K562 (cell line): ENCODE measurements around the gene PPP1R3G. TPM values are rescaled to one million over a fixed set of nuclear protein-coding genes. Genes with fewer than 3 reads are reported as not detected.
A peak's percentile ranks its signal among the peaks of the same experiment; 100 is the strongest.

Experiments used
- ATAC-seq: fragments of 200-7000 bp; cut with Tn5 transposase; 3 replicates; pipeline ENCODE4 v1.9.1; 2020; ENCODE audit warnings: moderate library complexity
- BruUV-seq: library from RNA; stranded (reverse); fragments of 400-500 nt; replicated peaks from 2 replicates; lab custom pipeline; 2021; lab: Mats Ljungman, UMichigan
- CTCF ChIA-PET: fragments of 300-600 bp; formaldehyde crosslinking; extraction: SDS; loops from one replicate; lab custom pipeline; 2021; ENCODE audit warnings: low intra/inter-chr PET ratio; lab: Yijun Ruan, JAX
- POLR2A ChIA-PET: fragments of 300-600, 350-650 bp; sonication (Branson Sonifier 250); formaldehyde crosslinking; extraction: SDS; loops from one replicate; lab custom pipeline; 2021; ENCODE audit warnings: antibody characterized with exemption, inconsistent platforms; lab: Yijun Ruan, JAX
- DNase-seq, 4 experiments: peaks; one replicate each; pipeline versions ENCODE4 v3.0.0 to v3.0.0-alpha.2; 2011 to 2018; ENCODE audit warnings: low spot score in 3 of 4, mixed read lengths in 3 of 4; ENCODE audit errors: extremely low read depth in 1 of 4
- FAIRE-seq: peaks from 2 replicates; lab custom pipeline; 2011; peaks lifted over from hg19 to GRCh38; lab: Jason Lieb, UNC
- H2AFZ ChIP-seq: 2 replicates; pipeline ENCODE4 v1.6.0; 2011; ENCODE audit warnings: low read depth, low read length, control low read depth, inconsistent platforms
- H3K27ac ChIP-seq: fragments of 200-600 bp; 3 replicates; pipeline ENCODE4 v1.8.0; 2011; ENCODE audit warnings: low read depth, mild to moderate bottlenecking, control low read depth, inconsistent platforms, low read length, moderate library complexity, mixed read lengths; ENCODE audit errors: extremely low read depth
- H3K27me3 ChIP-seq, 2 experiments: fragments of 300-600 bp in 1 of 2; 2 replicates in 1 of 2; 3 replicates in 1 of 2; pipeline versions ENCODE4 v1.6.0 to v1.8.0; 2011; ENCODE audit warnings: inconsistent platforms in 2 of 2, low read length in 2 of 2, mild to moderate bottlenecking in 1 of 2, mixed read lengths in 1 of 2, moderate library complexity in 1 of 2; ENCODE audit not compliant: control insufficient read depth in 2 of 2, insufficient read depth in 2 of 2
- H3K36me3 ChIP-seq: fragments of 300-600 bp; 3 replicates; pipeline ENCODE4 v1.8.0; 2011; ENCODE audit warnings: mild to moderate bottlenecking, low read length, inconsistent platforms; ENCODE audit not compliant: control insufficient read depth, insufficient read depth
- H3K4me1 ChIP-seq, 2 experiments: fragments of 200-600 bp in 1 of 2; replicated peaks in 1 of 2; 2 replicates in 1 of 2; 3 replicates in 1 of 2; pipeline versions ENCODE4 v1.5.1 to v1.8.0; 2011; ENCODE audit warnings: inconsistent platforms in 2 of 2, low read length in 2 of 2, mild to moderate bottlenecking in 1 of 2, mixed read lengths in 1 of 2, moderate library complexity in 1 of 2; ENCODE audit not compliant: control insufficient read depth in 2 of 2, insufficient read depth in 2 of 2
- H3K4me2 ChIP-seq: 2 replicates; pipeline ENCODE4 v1.6.1; 2011; ENCODE audit warnings: low read length, control low read depth, inconsistent platforms, mixed read lengths; ENCODE audit not compliant: insufficient read depth
- H3K4me3 ChIP-seq: fragments of 200-600 bp; sonication (generic), shearing (Covaris generic); 2 replicates; pipeline ENCODE4 v1.5.1; 2016; ENCODE audit warnings: control low read depth, inconsistent platforms
- H3K79me2 ChIP-seq: fragments of 200-600 bp; 3 replicates; pipeline ENCODE4 v1.8.0; 2011; ENCODE audit warnings: low read length, inconsistent platforms; ENCODE audit not compliant: control insufficient read depth, insufficient read depth
- H3K9ac ChIP-seq, 2 experiments: 2 replicates each; pipeline versions ENCODE4 v1.6.0 to v1.6.1; 2011; ENCODE audit warnings: low read depth in 2 of 2, low read length in 2 of 2, control low read depth in 1 of 2, inconsistent platforms in 1 of 2, mild to moderate bottlenecking in 1 of 2, mixed read lengths in 1 of 2; ENCODE audit not compliant: insufficient read depth in 1 of 2
- H3K9me1 ChIP-seq: one replicate; pipeline ENCODE4 v1.6.0; 2011; ENCODE audit warnings: inconsistent platforms, mild to moderate bottlenecking, low read length, moderate library complexity; ENCODE audit not compliant: control insufficient read depth, insufficient read depth
- H3K9me3 ChIP-seq: replicated peaks from 2 replicates; pipeline ENCODE4 v1.5.1; 2011; ENCODE audit warnings: low read depth, low read length, inconsistent platforms; ENCODE audit not compliant: control insufficient read depth, insufficient read depth
- H4K20me1 ChIP-seq: replicated peaks from 2 replicates; pipeline ENCODE4 v1.6.1; 2011; ENCODE audit warnings: low read length, inconsistent platforms, mixed read lengths; ENCODE audit not compliant: control insufficient read depth, insufficient read depth
- IRF1 ChIP-seq: sonication (generic); formaldehyde crosslinking; IDR thresholded peaks from 2 replicates; pipeline ENCODE4 v1.8.0; 2022; ENCODE audit warnings: missing genetic modification reagents, mild to moderate bottlenecking, borderline replicate concordance
- PATZ1 ChIP-seq: fragments of 250-450 bp; sonication (Bioruptor Pico); IDR thresholded peaks from 2 replicates; pipeline ENCODE4 v1.5.0; 2020; ENCODE audit warnings: mild to moderate bottlenecking, borderline replicate concordance
- SAFB2 ChIP-seq: fragments of 200-400 bp; formaldehyde crosslinking; IDR thresholded peaks from 2 replicates; pipeline ENCODE4 v1.6.1; 2018; ENCODE audit warnings: borderline replicate concordance, low read length, low read depth, moderate library complexity; ENCODE audit not compliant: severe bottlenecking
- TRIM28 ChIP-seq: fragments of 450-650 bp; IDR thresholded peaks from 2 replicates; pipeline ENCODE4 v1.6.1; 2017
- ZFP1 ChIP-seq: fragments of 450-650 bp; formaldehyde crosslinking; IDR thresholded peaks from 2 replicates; pipeline ENCODE4 v1.4.0; 2020; ENCODE audit warnings: mild to moderate bottlenecking, mixed read lengths
- ZNF280A ChIP-seq: fragments of 450-650 bp; IDR thresholded peaks from 2 replicates; pipeline ENCODE4 v1.6.1; 2018; ENCODE audit warnings: mild to moderate bottlenecking, low read depth; ENCODE audit not compliant: partially characterized antibody
- ZNF431 ChIP-seq: sonication (generic); formaldehyde crosslinking; IDR thresholded peaks from 2 replicates; pipeline ENCODE4 v1.8.0; 2022; ENCODE audit warnings: mild to moderate bottlenecking, missing genetic modification reagents
- WGBS: fragments of 100-300 bp; shearing (Covaris generic); methylation state at CpG from one replicate; pipeline ENCODE4 v1.1.6; 2016; ENCODE audit warnings: low coverage, mixed read lengths; ENCODE audit not compliant: insufficient coverage; ENCODE audit errors: missing lambda C conversion rate; 5-methylcytosine and 5-hydroxymethylcytosine counted together
- in situ Hi-C: fragments of 300-500 bp; cut with MboI; formaldehyde crosslinking; loops from 4 replicates; pipeline ENCODE4 v1.15.0; 2018; ENCODE audit warnings: inconsistent platforms, mixed read lengths
- intact Hi-C: fragments of 100-400 bp; cut with micrococcal nuclease; formaldehyde crosslinking; loops from 2 replicates; pipeline ENCODE4 v1.14.2; 2022
- polyA plus RNA-seq, 8 experiments: library from polyadenylated mRNA; depleted of rRNA in 4 of 8; stranded (reverse) in 5 of 8; unstranded in 3 of 8; fragments of >200 nt; fragmentation: Nextera tagmentation in 2 of 8; fragmentation: Illumina TruSeq in 1 of 8; extraction: Ambion mirVana in 2 of 8; extraction: Trizol in 1 of 8; gene quantifications; 2 replicates each; pipeline versions ENCODE4 v1.2.1 to v1.2.3, GENCODE V29; 2011 to 2014; ENCODE audit warnings: inconsistent platforms in 1 of 8, missing spikeins in 1 of 8
- total RNA-seq, 7 experiments: library from RNA; depleted of rRNA in 6 of 7; stranded (reverse); fragments of >200 nt in 6 of 7; fragmentation: Illumina TruSeq in 2 of 7; extraction: Trizol in 2 of 7; gene quantifications; 2 replicates each; pipeline versions ENCODE4 v1.2.1 to v1.2.3, GENCODE V29; 2011 to 2021; ENCODE audit warnings: low replicate concordance in 1 of 7

The PPP1R3G gene
- total and polyA plus RNA-seq, 9 of the 15 experiments (the other 6 are each of a cell fraction or from before 2014, with no cell fraction given), result 0.01 to 0.13 (median 0.01) TPM; not detected in 4

GRCh38 chr6:5051394-5051793 is 33.7 kb upstream of the PPP1R3G start:
- no peaks in the 10 kb centered on the region for H3K9me1 ChIP-seq
- FAIRE-seq (no peak), DNase-seq (no peak), ATAC-seq (no peak)
- TF ChIP-seq PATZ1 (no peak), ZNF431 (no peak), SAFB2 (no peak), ZNF280A (peak; percentile 32), ZFP1 (CRISPR knock-in tag) (peak; percentile 91), TRIM28 (peak; percentile 44; the same call in 1 of the 2 replicates), IRF1 (CRISPR knock-in tag) (no peak)
- H3K9ac ChIP-seq, result no peak overlapping the region
- intact Hi-C loops, result loop anchor here (10.0 kb wide), 1 partner anchor 413 kb away; no protein-coding TSS in a partner anchor
- ChIA-PET POLR2A (interaction anchor here (0.7 kb wide), 1 partner anchor 1081 kb away, joined by 3 read pairs; no protein-coding TSS in a partner anchor), CTCF (no interaction called here)
- no peak overlapping the region for H2AFZ ChIP-seq
- WGBS, result 0% methylated on average over 1 of the region's 1 CpG
- no peak overlapping the region for H3K4me2 ChIP-seq
- in situ Hi-C loops, result no loop called here
- H3K27ac ChIP-seq, result no peak overlapping the region
- no TSS peak for BruUV-seq
- peaks cover 0 to 11% of the 10 kb centered on the region in 2 experiments; a peak in 2 of 5 replicates for H3K27me3 ChIP-seq
- H3K36me3 ChIP-seq, result no peaks in the 10 kb centered on the region
- no peaks in the 10 kb centered on the region for H3K4me1 ChIP-seq
- H3K4me3 ChIP-seq, result no peak overlapping the region
- H4K20me1 ChIP-seq, result no peaks in the 10 kb centered on the region
- no peaks in the 10 kb centered on the region for H3K9me3 ChIP-seq
- H3K79me2 ChIP-seq, result no peaks in the 10 kb centered on the region
